ENCODE measurements around the gene SEMA3B.

DNA sequence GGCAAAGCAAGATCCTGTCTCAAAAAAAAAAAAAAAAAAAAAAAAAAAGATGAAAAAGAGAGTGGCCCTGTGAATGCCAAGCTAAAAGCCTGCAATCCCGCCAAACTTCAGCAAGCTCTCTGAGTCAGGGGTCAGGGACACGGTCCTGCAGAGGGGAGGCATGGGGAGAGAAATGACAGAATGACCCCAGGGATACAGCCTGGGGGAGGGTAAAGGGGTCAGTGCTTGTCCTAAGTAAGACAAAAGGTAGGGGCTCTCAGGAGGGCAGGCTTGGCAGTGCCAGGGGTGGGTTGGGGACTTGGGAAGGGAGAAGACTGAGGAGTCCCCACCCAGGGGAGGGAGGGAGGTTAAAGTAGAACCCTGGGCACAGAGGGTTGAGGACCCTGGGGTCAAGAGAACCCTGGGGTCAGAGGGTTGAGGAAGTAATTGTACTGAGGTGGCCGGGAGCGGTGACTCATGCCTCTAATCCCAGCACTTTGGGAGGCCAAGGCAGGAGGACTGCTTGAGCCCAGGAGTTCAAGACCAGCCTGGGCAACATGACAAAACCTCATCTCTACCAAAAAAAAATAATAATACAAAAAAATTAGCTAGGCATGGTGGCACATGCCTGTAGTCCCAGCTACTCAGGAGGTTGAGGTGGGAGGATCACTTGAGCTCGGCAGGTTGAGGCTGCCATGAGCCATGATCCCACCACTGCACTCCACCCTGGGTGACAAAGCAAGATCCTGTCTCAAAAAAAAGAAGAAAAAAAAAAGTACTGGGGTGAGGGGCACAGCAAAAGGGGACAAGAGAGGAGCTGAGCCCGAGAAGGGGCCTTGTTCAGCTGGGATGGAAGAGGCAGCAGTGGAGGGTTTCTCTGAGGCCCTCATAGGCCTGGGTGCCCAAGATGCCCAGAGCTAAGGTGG is 5.2 kb upstream of the SEMA3B start:
- TF ChIP-seq, protein P1, sequence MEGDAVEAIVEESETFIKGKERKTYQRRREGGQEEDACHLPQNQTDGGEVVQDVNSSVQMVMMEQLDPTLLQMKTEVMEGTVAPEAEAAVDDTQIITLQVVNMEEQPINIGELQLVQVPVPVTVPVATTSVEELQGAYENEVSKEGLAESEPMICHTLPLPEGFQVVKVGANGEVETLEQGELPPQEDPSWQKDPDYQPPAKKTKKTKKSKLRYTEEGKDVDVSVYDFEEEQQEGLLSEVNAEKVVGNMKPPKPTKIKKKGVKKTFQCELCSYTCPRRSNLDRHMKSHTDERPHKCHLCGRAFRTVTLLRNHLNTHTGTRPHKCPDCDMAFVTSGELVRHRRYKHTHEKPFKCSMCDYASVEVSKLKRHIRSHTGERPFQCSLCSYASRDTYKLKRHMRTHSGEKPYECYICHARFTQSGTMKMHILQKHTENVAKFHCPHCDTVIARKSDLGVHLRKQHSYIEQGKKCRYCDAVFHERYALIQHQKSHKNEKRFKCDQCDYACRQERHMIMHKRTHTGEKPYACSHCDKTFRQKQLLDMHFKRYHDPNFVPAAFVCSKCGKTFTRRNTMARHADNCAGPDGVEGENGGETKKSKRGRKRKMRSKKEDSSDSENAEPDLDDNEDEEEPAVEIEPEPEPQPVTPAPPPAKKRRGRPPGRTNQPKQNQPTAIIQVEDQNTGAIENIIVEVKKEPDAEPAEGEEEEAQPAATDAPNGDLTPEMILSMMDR (IDR thresholded peaks at IDR 0.05) = no peak
- no peak for TF ChIP-seq POLR2AphosphoS5 (IDR thresholded peaks at IDR 0.05)

All from prostate gland (tissue), 2 donors.